Naive thymus-derived CD4-positive, alpha-beta T cell (primary cell): ENCODE measurements around the gene ACAN. TPM values are rescaled to one million over a fixed set of nuclear protein-coding genes. Genes with fewer than 3 reads are reported as not detected.

ENCODE experiments used
- ATAC-seq: fragments of 150-1000 bp; cut with Tn5 transposase; 2 replicates; pipeline ENCODE4 v1.10.0; 2021; ENCODE audit warnings: mild to moderate bottlenecking, moderate library complexity
- CTCF ChIA-PET: fragments of 350-600 bp; sonication (Branson Sonifier 250); formaldehyde crosslinking; loops from one replicate; lab custom pipeline; 2021; ENCODE audit warnings: antibody characterized with exemption; lab: Charles Lee
- POLR2A ChIA-PET: fragments of 350-600 bp; sonication (Branson Sonifier 250); formaldehyde crosslinking; loops from one replicate; lab custom pipeline; 2021; ENCODE audit warnings: antibody characterized with exemption, inconsistent platforms; lab: Charles Lee
- DNase-seq, 9 donors: peaks; one replicate each; pipeline versions ENCODE4 v3.0.0 to v3.0.0-alpha.2; 2020 to 2022; ENCODE audit warnings: mixed read lengths in 1 of 9
- H3K27ac ChIP-seq: one replicate; pipeline ENCODE4 v1.7.0; 2013; ENCODE audit warnings: mild to moderate bottlenecking, low read depth, low read length, moderate library complexity
- H3K27me3 ChIP-seq, 2 donors: one replicate each; pipeline ENCODE4 v1.7.0; 2013; ENCODE audit warnings: low read length in 2 of 2, mild to moderate bottlenecking in 2 of 2, moderate library complexity in 2 of 2; ENCODE audit not compliant: control insufficient read depth in 2 of 2, insufficient read depth in 2 of 2
- H3K36me3 ChIP-seq, 3 experiments: 1 replicate in 2 of 3; 2 replicates in 1 of 3; pipeline ENCODE4 v1.7.0; 2013; ENCODE audit warnings: low read length in 3 of 3, mild to moderate bottlenecking in 3 of 3, moderate library complexity in 1 of 3; ENCODE audit not compliant: insufficient read depth in 3 of 3, control insufficient read depth in 2 of 3
- H3K4me1 ChIP-seq, 2 donors: one replicate each; pipeline ENCODE4 v1.7.0; 2013; ENCODE audit warnings: low read length in 2 of 2, mild to moderate bottlenecking in 2 of 2, moderate library complexity in 1 of 2; ENCODE audit not compliant: control insufficient read depth in 2 of 2, insufficient read depth in 2 of 2
- H3K4me3 ChIP-seq: 2 replicates; pipeline ENCODE4 v1.7.0; 2013; ENCODE audit warnings: mild to moderate bottlenecking, low read length
- H3K9me3 ChIP-seq, 3 experiments: 1 replicate in 2 of 3; 2 replicates in 1 of 3; pipeline ENCODE4 v1.7.0; 2013; ENCODE audit warnings: low read length in 3 of 3; ENCODE audit not compliant: control insufficient read depth in 2 of 3
- H3K27ac Mint-ChIP-seq, 9 donors: one replicate each; pipeline ENCODE4 v1.8.0; 2020 to 2022; ENCODE audit warnings: mixed read lengths in 9 of 9, mild to moderate bottlenecking in 8 of 9, moderate library complexity in 5 of 9, inconsistent platforms in 2 of 9
- H3K27me3 Mint-ChIP-seq, 5 donors: one replicate each; pipeline ENCODE4 v1.8.0; 2021 to 2022; ENCODE audit warnings: mixed read lengths in 5 of 5, mild to moderate bottlenecking in 1 of 5
- H3K36me3 Mint-ChIP-seq, 5 donors: one replicate each; pipeline ENCODE4 v1.8.0; 2020 to 2022; ENCODE audit warnings: mixed read lengths in 5 of 5, mild to moderate bottlenecking in 3 of 5, inconsistent platforms in 1 of 5
- H3K4me1 Mint-ChIP-seq, 7 donors: one replicate each; pipeline ENCODE4 v1.8.0; 2020 to 2022; ENCODE audit warnings: mixed read lengths in 7 of 7, mild to moderate bottlenecking in 3 of 7, inconsistent platforms in 1 of 7
- H3K4me3 Mint-ChIP-seq, 10 donors: one replicate each; pipeline ENCODE4 v1.8.0; 2020 to 2022; ENCODE audit warnings: mild to moderate bottlenecking in 10 of 10, mixed read lengths in 10 of 10, moderate library complexity in 6 of 10, inconsistent platforms in 2 of 10
- H3K9me3 Mint-ChIP-seq, 11 donors: one replicate each; pipeline ENCODE4 v1.8.0; 2020 to 2022; ENCODE audit warnings: mixed read lengths in 11 of 11, mild to moderate bottlenecking in 4 of 11, inconsistent platforms in 1 of 11, moderate library complexity in 1 of 11
- intact Hi-C, 2 donors: fragments of 100-400 bp; cut with micrococcal nuclease; formaldehyde crosslinking; loops; one replicate each; pipeline ENCODE4 v1.15.1; 2023
- polyA plus RNA-seq, 2 donors: library from polyadenylated mRNA; unstranded; fragments of 300-500 nt; fragmentation: Illumina TruSeq; gene quantifications; one replicate each; pipeline ENCODE4 v1.2.3, GENCODE V29; 2021
- total RNA-seq, 6 experiments: library from RNA in 5 of 6; stranded (reverse) in 5 of 6; gene quantifications; 1 replicate in 5 of 6; 2 replicates in 1 of 6; pipeline ENCODE4 v1.2.3 and lab custom pipeline; 2021 to 2026

Gene ACAN
- total and polyA plus RNA-seq, 7 experiments from 2014 or later = 0.04 TPM; not detected in 6

DNA sequence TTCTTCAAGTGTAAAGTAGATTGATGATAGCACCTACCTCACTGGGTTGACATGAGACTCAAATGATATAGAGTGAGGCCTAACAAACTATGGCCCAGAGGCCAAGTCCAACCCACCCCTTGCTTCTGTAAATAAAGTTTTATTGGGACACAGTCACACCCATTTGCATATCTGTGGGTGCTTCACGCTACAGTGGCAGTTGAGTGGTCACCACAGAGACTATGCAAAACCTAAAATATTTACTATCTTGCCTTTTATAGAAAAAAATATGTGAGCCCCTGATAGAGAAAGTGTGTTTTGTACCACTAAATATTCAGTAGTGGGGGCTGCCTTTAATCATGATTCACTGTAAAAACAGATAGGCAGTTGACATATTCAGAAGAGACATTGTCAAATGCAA is 38.0 kb downstream of the ACAN start:
- Histone ChIP-seq H3K27ac (no peak overlapping the region), H3K36me3 (no peaks in the 10 kb centered on the region), H3K9me3 (no peaks in the 10 kb centered on the region), H3K27me3 (no peaks in the 10 kb centered on the region), H3K4me3 (no peak overlapping the region), H3K4me1 (no peaks in the 10 kb centered on the region)
- DNase-seq = no peak
- H3K9me3 Mint-ChIP-seq = no peaks in the 10 kb centered on the region
- H3K4me1 Mint-ChIP-seq = peaks cover 0 to 6% (median 0%) of the 10 kb centered on the region in 7 donors
- no peaks in the 10 kb centered on the region for H3K36me3 Mint-ChIP-seq
- CTCF ChIA-PET = no interaction called here
- intact Hi-C loops = no loop called here
- ATAC-seq = no peak
- no peak overlapping the region for H3K4me3 Mint-ChIP-seq
- POLR2A ChIA-PET = no interaction called here
- H3K27ac Mint-ChIP-seq = no peak overlapping the region
- H3K27me3 Mint-ChIP-seq = peaks cover 0 to 15% (median 0%) of the 10 kb centered on the region in 5 donors

DNA sequence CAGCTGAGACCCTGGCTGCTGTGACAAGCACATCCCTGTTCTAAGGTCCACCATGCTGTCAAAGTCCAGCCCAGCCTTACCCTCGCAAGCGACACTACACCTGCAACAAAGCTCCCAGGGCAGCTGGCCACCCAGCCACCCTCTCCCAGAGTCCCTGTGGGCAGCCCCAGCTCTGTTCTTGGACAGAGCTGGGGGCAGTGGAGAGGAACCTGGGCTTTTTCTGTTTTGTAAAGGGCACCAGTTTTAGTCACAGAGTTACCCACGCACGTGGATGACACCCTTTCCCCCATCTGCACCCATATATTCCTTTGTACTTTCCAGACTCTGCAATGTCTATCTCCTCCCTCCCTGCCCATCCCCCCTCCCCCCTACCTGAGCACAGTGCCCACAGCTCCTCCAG is 38.9 kb downstream of the ACAN start:
- no peaks in the 10 kb centered on the region for H3K36me3 Mint-ChIP-seq
- Histone ChIP-seq H3K4me1 (no peaks in the 10 kb centered on the region), H3K27me3 (no peaks in the 10 kb centered on the region), H3K27ac (no peak overlapping the region), H3K4me3 (no peak overlapping the region), H3K36me3 (no peaks in the 10 kb centered on the region), H3K9me3 (no peaks in the 10 kb centered on the region)
- intact Hi-C loops = no loop called here
- peaks cover 0 to 15% (median 0%) of the 10 kb centered on the region in 5 donors for H3K27me3 Mint-ChIP-seq
- H3K27ac Mint-ChIP-seq = no peak overlapping the region
- ChIA-PET POLR2A (no interaction called here), CTCF (no interaction called here)
- ATAC-seq (no peak), DNase-seq (no peak)
- H3K4me3 Mint-ChIP-seq = no peak overlapping the region
- H3K4me1 Mint-ChIP-seq = peaks cover 0 to 6% (median 0%) of the 10 kb centered on the region in 7 donors
- no peaks in the 10 kb centered on the region for H3K9me3 Mint-ChIP-seq

DNA sequence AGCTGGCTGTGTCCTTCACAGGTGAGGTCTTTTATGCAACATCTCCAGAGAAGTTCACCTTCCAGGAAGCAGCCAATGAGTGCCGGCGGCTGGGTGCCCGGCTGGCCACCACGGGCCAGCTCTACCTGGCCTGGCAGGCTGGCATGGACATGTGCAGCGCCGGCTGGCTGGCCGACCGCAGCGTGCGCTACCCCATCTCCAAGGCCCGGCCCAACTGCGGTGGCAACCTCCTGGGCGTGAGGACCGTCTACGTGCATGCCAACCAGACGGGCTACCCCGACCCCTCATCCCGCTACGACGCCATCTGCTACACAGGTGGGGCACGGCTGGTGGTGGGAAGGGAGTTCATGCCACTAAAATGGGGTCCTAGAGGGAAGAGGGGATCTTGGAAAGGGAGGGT is 40.1 kb downstream of the ACAN start:
- no peak overlapping the region for H3K4me3 Mint-ChIP-seq
- no peaks in the 10 kb centered on the region for H3K9me3 Mint-ChIP-seq
- peaks cover 0 to 6% (median 0%) of the 10 kb centered on the region in 7 donors for H3K4me1 Mint-ChIP-seq
- no peak for ATAC-seq
- Histone ChIP-seq H3K27ac (no peak overlapping the region), H3K36me3 (no peaks in the 10 kb centered on the region), H3K4me1 (no peaks in the 10 kb centered on the region), H3K9me3 (no peaks in the 10 kb centered on the region), H3K4me3 (no peak overlapping the region), H3K27me3 (no peaks in the 10 kb centered on the region)
- no peak for DNase-seq
- no peak overlapping the region for H3K27ac Mint-ChIP-seq
- CTCF ChIA-PET = no interaction called here
- POLR2A ChIA-PET = no interaction called here
- no peaks in the 10 kb centered on the region for H3K36me3 Mint-ChIP-seq
- intact Hi-C loops = no loop called here
- peaks cover 0 to 9% (median 0%) of the 10 kb centered on the region in 5 donors for H3K27me3 Mint-ChIP-seq

DNA sequence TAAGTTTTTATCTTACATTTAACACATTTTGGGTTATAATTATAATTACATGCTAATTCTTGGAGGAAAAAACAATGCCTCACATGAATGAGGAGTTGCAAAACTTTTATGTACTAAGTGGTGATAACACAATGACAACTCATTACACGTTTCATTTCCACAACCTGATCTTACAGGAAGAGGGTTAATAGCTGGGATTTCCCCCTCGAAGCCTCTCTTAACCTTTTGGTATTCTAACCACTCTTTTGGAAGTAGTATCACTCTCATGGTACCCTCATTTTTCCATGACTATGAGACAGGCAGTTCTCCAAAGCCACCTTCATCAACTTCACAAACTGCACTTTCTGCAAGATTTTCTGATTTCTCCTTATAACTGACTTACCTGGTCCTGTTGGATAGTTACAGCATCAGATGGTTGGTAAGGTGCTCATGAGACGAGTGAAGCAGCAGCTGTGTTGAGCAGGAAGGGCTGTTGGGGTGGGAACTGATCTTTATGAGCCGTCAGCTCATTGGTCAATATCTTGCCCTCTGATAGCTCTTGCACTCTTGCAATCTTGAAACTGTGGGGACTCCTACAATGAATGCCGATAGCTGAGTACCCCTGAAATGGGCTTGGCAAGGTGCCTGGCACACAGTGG is 41.6 kb downstream of the ACAN start:
- peaks cover 0 to 6% (median 0%) of the 10 kb centered on the region in 7 donors for H3K4me1 Mint-ChIP-seq
- H3K9me3 Mint-ChIP-seq = no peaks in the 10 kb centered on the region
- H3K27ac Mint-ChIP-seq = no peak overlapping the region
- intact Hi-C loops = no loop called here
- Histone ChIP-seq H3K36me3 (no peaks in the 10 kb centered on the region), H3K9me3 (no peaks in the 10 kb centered on the region), H3K27ac (no peak overlapping the region), H3K27me3 (no peaks in the 10 kb centered on the region), H3K4me3 (no peak overlapping the region), H3K4me1 (no peaks in the 10 kb centered on the region)
- H3K36me3 Mint-ChIP-seq = no peaks in the 10 kb centered on the region
- ATAC-seq (no peak), DNase-seq (no peak)
- POLR2A ChIA-PET = no interaction called here
- H3K4me3 Mint-ChIP-seq = no peak overlapping the region
- CTCF ChIA-PET = no interaction called here
- H3K27me3 Mint-ChIP-seq = no peaks in the 10 kb centered on the region

DNA sequence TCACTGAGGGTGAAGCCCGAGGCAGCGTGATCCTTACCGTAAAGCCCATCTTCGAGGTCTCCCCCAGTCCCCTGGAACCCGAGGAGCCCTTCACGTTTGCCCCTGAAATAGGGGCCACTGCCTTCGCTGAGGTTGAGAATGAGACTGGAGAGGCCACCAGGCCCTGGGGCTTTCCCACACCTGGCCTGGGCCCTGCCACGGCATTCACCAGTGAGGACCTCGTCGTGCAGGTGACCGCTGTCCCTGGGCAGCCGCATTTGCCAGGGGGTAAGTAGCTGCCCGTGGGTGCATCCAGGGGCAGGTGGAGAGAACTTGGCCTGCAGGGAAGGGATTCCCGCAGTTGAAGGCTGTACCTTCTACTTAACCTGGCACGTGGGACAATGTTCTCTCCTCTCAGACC is 42.4 kb downstream of the ACAN start:
- peaks cover 0 to 6% (median 0%) of the 10 kb centered on the region in 7 donors for H3K4me1 Mint-ChIP-seq
- no peak overlapping the region for H3K4me3 Mint-ChIP-seq
- intact Hi-C loops = no loop called here
- H3K9me3 Mint-ChIP-seq = no peaks in the 10 kb centered on the region
- H3K27ac Mint-ChIP-seq = no peak overlapping the region
- H3K4me3 ChIP-seq = no peak overlapping the region
- no peak overlapping the region for H3K27ac ChIP-seq
- POLR2A ChIA-PET = no interaction called here
- no peaks in the 10 kb centered on the region for H3K36me3 Mint-ChIP-seq
- CTCF ChIA-PET = no interaction called here
- no peak for ATAC-seq
- H3K9me3 ChIP-seq = no peaks in the 10 kb centered on the region
- no peak for DNase-seq
- no peaks in the 10 kb centered on the region for H3K36me3 ChIP-seq
- no peaks in the 10 kb centered on the region for H3K4me1 ChIP-seq
- H3K27me3 ChIP-seq = no peaks in the 10 kb centered on the region
- no peaks in the 10 kb centered on the region for H3K27me3 Mint-ChIP-seq

DNA sequence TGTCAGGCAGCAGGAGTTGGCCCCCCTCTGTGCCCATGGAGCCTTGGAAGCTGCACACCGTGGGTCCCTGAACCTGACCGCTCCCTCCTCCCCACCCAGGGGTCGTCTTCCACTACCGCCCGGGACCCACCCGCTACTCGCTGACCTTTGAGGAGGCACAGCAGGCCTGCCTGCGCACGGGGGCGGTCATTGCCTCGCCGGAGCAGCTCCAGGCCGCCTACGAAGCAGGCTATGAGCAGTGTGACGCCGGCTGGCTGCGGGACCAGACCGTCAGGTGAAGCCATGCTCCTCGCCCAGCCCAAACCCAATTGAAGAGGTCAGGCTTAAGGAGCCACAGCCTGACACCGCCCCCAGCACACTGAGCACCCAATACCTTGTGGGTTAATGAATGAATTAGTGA is 43.9 kb downstream of the ACAN start:
- ChIA-PET CTCF (no interaction called here), POLR2A (no interaction called here)
- intact Hi-C loops = no loop called here
- Mint-ChIP-seq H3K27me3 (peaks cover 0 to 5% (median 1%) of the 10 kb centered on the region in 5 donors), H3K4me1 (peaks cover 0 to 6% (median 0%) of the 10 kb centered on the region in 7 donors), H3K4me3 (no peak overlapping the region), H3K9me3 (peaks cover 0 to under 1% (median 0%) of the 10 kb centered on the region in 11 donors), H3K36me3 (peaks cover 0 to 2% (median 0%) of the 10 kb centered on the region in 5 donors), H3K27ac (no peak overlapping the region)
- DNase-seq = no peak
- H3K9me3 ChIP-seq = no peaks in the 10 kb centered on the region
- H3K4me1 ChIP-seq = no peaks in the 10 kb centered on the region
- H3K27ac ChIP-seq = no peak overlapping the region
- no peak for ATAC-seq
- H3K36me3 ChIP-seq = no peaks in the 10 kb centered on the region
- no peaks in the 10 kb centered on the region for H3K27me3 ChIP-seq
- no peak overlapping the region for H3K4me3 ChIP-seq

DNA sequence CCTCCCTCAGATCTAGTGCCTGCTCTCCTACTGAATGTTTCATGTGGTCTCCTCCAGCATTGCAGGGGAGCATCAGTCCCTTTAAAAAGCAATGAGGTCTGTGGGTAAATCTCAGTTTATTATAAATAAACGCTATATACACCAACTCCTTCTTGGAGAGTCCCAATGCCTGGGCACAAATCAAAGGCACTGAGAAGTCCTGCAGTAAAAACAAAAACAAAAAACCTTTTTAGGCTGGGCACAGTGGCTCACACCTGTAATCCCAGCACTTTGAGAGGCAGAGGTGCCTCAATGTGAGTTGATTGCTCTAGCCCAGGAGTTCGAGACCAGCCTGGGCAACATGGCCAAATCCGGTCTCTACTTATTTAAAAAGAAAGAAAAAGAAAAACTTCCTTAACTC is 45.0 kb downstream of the ACAN start:
- peaks cover 0 to 8% (median 5%) of the 10 kb centered on the region in 5 donors for H3K27me3 Mint-ChIP-seq
- H3K27ac Mint-ChIP-seq = no peak overlapping the region
- Histone ChIP-seq H3K9me3 (no peaks in the 10 kb centered on the region), H3K4me3 (no peak overlapping the region), H3K27me3 (no peaks in the 10 kb centered on the region), H3K36me3 (no peaks in the 10 kb centered on the region), H3K27ac (no peak overlapping the region), H3K4me1 (no peaks in the 10 kb centered on the region)
- intact Hi-C loops = no loop called here
- peaks cover 0 to 11% (median 1%) of the 10 kb centered on the region in 11 donors for H3K9me3 Mint-ChIP-seq
- no peak overlapping the region for H3K4me3 Mint-ChIP-seq
- ChIA-PET CTCF (no interaction called here), POLR2A (no interaction called here)
- ATAC-seq = no peak
- peaks cover 0 to 6% (median 0%) of the 10 kb centered on the region in 7 donors for H3K4me1 Mint-ChIP-seq
- peaks cover 0 to 10% (median 0%) of the 10 kb centered on the region in 5 donors for H3K36me3 Mint-ChIP-seq
- no peak for DNase-seq
